ENCODE results near the gene ZNF771.

DNA sequence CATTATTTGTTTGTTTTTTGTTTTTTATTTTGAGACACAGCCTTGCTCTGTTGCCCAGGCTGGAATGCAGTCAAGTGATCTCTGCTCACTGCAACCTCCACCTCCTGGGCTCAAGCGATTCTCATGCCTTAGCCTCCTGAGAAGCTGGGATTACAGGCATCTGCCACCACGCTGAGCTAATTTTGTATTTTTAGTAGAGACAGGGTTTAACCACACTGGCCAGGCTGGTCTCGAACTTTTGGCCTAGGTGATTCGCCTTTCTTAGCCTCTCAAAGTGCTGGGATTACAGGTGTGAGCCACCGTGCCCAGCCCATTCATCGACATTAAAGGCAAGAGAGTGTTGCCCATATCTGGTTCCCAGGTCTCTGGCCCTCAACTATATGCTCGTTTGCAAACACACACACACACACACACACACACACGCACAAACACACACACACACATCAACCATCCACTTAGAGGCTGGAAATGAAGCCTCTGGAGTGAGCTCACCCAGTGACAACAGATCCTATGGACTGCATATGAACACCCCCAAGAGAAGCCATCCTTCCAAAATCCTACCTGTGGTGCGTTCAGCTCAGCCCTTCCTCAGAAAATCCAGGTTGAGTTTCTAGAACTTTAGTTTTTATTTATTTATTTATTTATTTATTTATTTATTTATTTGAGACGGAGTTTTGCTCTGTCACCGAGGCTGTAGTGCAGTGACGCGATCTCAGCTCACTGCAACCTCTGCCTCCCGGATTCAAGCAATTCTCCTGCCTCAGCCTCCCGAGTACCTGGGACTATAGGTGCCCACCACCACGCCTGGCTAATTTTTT lies 50.5 kb downstream of the ZNF771 start:
- TF ChIP-seq KLF16 (IDR thresholded peaks at IDR 0.05), result no peak
- TF ChIP-seq RBBP5 (IDR thresholded peaks at IDR 0.05; ENCODE audit: borderline replicate concordance, insufficient read depth, low read length, poor library complexity, severe bottlenecking), result no peak
- TF ChIP-seq, protein P1, sequence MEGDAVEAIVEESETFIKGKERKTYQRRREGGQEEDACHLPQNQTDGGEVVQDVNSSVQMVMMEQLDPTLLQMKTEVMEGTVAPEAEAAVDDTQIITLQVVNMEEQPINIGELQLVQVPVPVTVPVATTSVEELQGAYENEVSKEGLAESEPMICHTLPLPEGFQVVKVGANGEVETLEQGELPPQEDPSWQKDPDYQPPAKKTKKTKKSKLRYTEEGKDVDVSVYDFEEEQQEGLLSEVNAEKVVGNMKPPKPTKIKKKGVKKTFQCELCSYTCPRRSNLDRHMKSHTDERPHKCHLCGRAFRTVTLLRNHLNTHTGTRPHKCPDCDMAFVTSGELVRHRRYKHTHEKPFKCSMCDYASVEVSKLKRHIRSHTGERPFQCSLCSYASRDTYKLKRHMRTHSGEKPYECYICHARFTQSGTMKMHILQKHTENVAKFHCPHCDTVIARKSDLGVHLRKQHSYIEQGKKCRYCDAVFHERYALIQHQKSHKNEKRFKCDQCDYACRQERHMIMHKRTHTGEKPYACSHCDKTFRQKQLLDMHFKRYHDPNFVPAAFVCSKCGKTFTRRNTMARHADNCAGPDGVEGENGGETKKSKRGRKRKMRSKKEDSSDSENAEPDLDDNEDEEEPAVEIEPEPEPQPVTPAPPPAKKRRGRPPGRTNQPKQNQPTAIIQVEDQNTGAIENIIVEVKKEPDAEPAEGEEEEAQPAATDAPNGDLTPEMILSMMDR (IDR thresholded peaks at IDR 0.05 in 2 of 3, conservative IDR thresholded peaks at IDR 0.05 in 1 of 3; ENCODE audit: insufficient read depth in 2 of 3, low read depth in 1 of 3, low read length in 3 of 3), result no peak
- no peak for TF ChIP-seq BRCA1 (IDR thresholded peaks at IDR 0.05)
- TF ChIP-seq BRCA1 (CRISPR knock-in tag; IDR thresholded peaks at IDR 0.05), result no peak
- TF ChIP-seq ZKSCAN3 (CRISPR knock-in tag; IDR thresholded peaks at IDR 0.05), result no peak
- TF ChIP-seq POLR2AphosphoS5 (IDR thresholded peaks at IDR 0.05; ENCODE audit: control insufficient read depth, insufficient read depth, low read depth, low read length), result no peak
- no peak for TF ChIP-seq FOSL1 (tag; conservative IDR thresholded peaks at IDR 0.05)
- no peak for TF ChIP-seq JUNB (CRISPR knock-in tag; conservative IDR thresholded peaks at IDR 0.05)
- no peak for TF ChIP-seq ZNF699 (CRISPR knock-in tag; IDR thresholded peaks at IDR 0.05; ENCODE audit: insufficient replicate concordance)

Measured in K562 (cell line).